T-helper 22 cell (primary cell): ENCODE data around the gene B9D1.
"Not testable (repeated sequence)": the region's sequence is repeated elsewhere in the genome, so short reads cannot be mapped to it uniquely, and the experiment has no call there.

ENCODE experiments used
- DNase-seq: peaks from one replicate; pipeline ENCODE4 v3.0.0-alpha.2; 2020; ENCODE audit warnings: low read depth

B9D1 gene

DNA sequence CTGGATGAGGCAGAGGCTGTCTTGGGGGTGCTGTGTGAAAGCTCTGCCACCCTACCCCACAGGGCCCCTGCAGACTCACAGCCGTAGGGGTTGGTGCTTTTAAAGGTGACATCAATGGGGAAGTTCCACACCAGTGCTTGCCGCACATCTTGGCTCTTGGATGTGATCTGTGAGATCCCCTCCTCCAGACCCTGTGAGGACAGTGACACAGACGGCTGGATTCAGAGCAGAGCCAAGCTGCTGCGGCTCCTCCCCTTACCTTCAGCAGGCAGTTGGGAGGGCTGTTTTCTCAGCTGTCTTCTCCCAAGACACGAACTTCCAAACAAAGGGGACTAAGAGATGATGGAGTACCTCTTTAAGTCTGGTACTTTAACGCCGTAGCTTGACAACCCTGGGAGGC is 4.8 kb downstream of the B9D1 start:
- no peak for DNase-seq

DNA sequence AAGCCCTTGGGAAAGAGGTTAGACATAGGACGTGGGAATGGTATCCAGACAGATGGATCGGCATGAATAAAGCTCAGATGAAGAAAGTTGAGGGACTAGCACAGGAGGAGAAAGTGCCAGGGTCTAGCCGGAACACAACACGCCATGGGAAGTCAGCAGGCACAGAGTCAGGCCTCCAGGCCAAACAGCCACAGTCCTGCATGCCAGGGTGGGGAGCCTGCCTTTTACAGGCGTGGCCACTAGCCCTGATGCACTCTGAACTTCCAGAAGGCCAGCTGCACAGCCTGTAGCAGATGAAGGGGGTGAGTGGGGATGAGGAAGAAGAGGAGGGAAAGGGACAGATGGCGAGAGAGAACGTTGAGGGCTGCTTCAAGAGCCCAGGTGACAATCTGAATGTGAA is 5.2 kb downstream of the B9D1 start:
- no peak for DNase-seq

- no peak for DNase-seq
These were observed 7.8 kb downstream of the B9D1 start for GRCh38 chr17:19354748-19355147.

GRCh38 chr17:19353401-19353800 is 9.1 kb downstream of the B9D1 start:
- DNase-seq, result not testable (repeated sequence)

GRCh38 chr17:19348806-19349205 is 13.7 kb downstream of the B9D1 start:
- DNase-seq, result no peak

DNA sequence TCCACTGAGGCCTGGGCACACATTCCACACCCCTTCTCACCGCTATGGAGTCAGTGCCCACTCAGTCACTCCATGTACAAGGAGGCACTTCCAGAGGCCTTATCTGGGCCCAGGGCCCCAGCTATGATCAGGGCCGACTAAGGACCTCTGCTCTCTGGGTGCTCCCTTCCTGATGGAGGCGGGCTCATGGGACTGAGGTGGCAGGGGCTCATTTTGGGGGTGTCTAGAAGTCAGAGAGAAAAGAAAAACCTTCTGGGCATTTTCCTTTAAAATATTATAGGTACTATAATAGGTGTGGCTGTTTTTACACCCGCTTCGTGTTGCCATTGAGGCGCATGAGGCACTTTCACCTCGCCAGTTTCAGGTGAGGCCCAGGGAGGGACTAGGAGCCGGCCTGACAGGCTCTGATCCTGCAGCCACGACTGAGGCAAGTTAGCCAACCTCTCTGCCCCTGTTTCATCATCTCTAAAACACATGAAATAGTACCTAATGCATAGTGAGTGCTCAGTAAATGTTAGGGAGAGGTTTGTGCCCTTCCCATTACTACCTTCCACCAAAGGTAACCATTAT is 14.4 kb downstream of the B9D1 start:
- DNase-seq, result no peak

DNA sequence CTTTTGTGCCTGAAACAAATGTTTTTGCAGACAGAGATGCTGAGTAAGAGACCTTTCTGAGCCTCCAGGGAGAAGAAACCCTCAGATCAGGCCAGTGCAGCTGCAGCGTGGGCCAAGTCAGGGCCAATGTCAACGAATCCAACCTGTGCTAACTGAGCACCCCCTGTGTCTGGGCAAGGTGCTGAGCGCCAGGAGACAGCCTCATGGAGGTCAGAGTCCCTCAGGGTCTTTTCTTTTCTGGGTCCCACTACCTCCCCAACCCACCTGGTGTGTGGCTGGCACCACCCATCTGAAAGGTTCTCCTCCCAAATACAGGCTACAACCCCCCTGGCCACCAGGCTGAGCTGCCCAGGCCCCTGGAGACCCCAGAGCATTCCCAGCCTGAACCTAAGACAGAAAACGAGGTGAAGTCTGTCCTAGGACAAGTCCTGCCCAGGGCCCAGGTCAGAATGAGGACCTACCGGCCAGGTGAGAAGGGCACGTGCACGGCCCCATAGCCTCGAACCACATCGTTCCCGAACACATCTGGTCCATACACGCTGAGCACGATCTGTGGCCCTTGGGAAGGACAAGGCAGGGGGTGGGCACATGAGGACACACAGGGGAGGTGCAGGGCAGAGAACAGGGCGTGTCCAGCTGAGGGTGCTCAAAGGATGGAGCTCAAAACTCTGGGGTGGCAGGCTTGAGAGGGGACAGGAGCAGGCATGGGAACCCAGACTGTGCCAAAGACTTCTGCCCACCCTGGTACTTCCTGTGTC is 15.0 kb downstream of the B9D1 start:
- no peak for DNase-seq

DNA sequence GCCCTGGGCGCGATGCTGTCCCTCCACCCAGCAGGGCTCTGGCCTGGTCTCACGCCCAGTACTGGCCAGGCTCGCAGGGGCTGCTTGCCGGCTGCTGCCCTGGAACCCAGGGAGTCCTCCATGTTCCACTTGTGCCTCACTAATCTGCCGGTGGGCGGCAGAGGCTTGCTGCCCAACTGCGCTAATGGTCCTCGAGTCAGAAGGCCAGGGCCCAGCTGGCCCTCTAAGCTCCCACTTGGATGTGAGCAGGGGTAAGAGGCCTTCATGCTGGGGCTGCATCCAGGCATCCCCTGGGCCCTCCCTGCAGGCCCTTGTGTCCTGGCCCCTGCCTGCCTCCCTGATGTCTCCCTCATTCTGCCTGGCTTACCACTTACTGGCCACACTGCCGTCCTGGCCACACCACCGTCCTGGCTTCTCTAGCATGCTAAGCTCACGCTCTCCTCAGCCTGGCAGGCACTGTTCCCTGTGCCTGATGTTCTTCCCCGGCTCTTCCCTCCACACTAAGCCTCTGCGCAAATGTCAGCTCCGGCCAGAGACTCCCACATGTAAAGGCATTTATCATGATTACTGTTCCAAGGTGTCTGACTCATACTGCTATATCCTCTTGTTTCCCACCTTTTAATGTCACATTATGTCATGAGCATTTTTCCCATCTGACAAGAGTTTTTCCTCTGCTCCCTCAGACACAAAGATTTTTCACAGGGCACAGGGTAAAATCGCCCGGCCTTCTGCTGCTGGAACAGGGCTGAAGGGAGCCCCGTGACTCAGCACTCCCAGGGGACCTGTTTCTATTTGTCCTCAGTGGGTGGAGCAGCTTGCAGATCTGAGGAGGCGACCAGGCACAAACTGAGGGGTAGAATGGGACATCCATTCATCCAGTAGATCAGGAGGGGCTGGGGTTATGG is 15.9 kb downstream of the B9D1 start:
- DNase-seq, result no peak

DNA sequence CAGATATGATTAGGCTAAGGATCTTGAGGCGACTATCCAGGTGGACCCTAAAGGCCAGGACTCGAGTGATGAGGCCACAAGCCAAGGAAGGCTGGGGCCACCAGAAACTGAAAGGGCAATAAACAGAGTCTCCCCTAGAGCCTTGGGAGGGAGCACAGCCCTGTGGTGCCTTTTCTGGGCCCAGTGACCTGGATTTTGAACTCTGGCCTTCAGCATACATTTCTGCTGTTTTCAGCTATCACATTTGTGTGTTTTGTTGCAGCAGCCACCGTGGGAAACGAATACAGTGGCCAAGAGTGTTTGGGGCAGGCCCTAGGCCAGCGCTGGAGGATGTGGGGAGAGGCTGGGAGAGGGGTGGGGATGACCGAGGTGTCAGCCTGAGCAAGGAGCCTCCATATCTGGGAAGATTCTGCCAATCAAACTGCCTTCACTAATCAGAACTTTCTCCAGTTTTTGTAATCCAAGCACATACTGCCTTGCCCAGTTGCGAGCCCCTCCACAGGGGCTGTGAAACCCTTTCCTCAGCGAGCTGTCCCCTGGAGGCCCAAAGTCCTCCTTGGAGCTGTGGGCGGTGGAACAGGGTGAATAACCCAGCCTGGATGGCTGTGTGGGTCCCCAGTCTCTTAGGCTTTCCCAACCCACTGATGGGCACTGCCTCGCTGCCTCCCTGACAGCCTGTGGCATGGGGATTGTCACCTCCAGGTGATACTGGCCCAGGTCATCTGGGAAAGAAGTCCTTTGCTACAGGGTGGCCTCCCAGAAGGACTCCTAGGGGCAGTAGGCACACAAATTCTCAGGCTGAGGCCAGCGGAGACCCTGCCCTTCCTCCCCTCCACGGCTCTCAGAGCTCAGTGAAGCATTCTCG is 16.8 kb downstream of the B9D1 start:
- DNase-seq, result no peak

DNA sequence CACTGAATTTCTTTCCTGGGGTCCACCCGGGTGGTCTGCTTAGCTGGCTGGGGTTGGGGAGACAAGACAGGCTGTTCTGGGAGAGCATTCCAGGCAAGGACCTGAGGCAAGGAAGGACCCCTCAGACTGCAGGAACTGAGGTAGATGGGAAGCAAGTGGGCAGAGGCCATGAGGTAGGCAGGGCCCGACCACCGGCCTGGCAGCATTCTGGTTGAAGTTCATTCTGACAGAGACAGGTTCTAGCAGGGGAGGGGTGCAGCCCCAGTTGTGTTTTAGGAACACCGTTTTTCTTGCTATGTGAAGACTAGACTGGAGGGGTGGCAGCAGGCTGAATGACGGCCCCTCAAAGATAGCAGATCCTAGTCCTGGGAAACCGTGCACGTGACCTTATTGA is 17.5 kb downstream of the B9D1 start:
- DNase-seq, result no peak

GRCh38 chr17:19344311-19345066 is 18.0 kb downstream of the B9D1 start:
- no peak for DNase-seq

GRCh38 chr17:19343671-19344151 is 18.8 kb downstream of the B9D1 start:
- DNase-seq, result no peak

DNA sequence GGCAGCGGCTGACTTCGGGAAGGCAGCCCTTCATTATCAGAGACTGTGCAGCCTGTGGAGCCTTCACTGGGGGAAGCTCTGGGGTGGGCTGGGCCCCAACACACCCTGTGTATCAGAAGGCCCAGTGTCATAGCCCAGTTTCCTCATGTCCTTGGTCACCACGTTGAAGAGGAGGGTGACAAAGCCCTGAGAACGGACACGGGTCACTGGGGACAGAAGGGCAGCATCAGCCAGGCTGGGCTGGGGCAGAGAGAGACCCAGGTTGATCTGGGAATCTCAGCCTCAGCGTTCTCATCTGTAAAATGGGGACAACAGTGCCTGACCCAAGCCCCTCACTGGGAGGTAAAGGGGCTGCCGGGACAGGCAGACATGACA is 19.3 kb downstream of the B9D1 start:
- no peak for DNase-seq

- DNase-seq, result no peak
These were observed 19.8 kb downstream of the B9D1 start for GRCh38 chr17:19342611-19343255.

DNA sequence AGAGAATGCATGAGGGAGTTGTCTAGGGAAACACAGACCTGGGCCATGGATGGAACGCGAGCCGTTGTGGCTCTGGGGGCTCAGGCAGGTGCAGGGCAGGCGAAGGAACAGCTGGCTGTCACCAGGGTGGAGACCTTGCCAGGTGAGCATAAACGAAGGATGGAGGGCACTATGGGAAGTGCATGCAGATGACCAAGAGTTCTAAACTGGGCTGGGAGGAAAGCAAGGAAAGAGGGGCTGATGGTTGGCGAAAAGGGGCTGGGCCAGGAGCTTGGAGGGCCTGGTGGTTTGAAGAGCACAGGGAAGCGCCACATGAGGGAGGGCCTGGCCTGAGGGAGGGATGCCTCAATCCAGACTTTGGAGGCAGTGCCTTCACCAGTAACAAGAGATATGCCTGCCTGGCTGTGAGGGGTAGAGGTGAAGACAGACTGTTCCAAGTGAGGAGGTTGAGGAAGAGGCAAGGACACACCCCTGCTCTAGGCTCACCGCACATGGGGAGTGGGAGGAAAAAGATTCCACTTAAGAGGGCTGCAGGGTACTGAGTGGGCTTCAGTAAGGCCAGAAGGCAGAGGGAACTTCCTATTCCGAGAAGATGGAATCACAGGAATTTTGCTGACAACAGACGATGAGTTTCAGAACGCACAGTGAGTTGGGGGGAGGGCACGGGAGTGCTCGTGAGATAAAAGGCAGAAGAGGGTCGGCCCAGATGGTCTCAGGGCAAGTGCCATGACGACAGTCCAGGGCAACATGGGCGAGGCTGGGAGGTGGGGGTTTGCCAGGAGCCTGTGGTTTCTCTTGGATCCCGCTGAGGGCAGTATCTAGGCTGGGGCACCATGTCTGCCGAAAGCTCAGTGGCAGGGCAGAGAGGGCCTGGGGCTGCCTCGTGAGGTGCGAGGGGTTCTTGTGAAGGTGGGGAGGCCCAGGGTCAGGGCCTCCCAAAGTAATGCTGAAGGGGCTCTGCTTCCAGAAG is 20.6 kb downstream of the B9D1 start:
- DNase-seq, result no peak

DNA sequence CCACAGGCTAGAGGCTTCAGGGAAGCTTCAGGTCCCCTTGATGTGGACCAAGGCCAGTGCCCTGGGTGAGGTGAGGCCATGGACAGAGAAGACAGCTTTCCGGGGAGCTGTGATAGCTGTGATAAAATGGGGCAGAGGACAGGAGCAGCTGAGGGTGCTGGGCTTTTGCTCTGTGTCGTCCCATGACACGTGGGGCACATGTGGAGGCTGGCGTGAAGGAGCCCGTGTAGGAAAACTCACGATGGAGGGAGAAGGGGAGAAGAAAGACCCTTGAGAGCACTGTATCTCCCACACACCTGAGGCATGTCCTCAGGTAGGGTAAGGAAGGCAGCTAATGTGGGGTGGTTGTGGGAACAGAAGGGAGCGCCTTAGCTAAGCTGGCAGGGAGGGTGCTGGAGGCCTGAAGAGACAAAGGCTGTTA is 21.3 kb downstream of the B9D1 start:
- no peak for DNase-seq

DNA sequence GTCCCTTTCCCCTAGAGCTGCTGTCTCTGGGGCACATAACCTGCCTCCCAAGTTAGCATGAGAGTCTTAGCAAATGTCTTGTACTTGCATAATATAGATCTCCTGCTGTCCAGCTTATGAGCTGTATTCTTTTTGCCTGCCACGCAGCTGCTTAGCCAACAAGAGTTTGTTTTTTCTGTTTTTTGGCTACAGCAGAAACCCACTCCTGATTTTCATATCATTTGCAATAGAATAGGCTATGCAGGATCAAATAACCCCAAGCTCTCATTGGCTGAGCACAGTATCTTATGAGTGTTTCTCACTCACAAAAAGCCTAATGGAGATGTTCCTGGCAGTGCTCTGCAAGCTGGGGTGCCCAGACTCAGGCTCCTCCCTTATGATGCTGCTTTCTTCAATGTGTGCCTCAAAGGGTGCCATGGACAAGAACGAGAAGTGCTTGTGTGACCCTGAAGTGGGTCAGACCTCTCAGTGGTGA is 23.1 kb downstream of the B9D1 start:
- no peak for DNase-seq

GRCh38 chr17:19338031-19338990 is 24.2 kb downstream of the B9D1 start:
- peak; percentile 38 for DNase-seq
